GM12892 (cell line): ENCODE data around the gene LRRFIP1.
"Not testable (repeated sequence)": the region's sequence is repeated elsewhere in the genome, so short reads cannot be mapped to it uniquely, and the experiment has no call there.

Experiments used
- DNase-seq: peaks from one replicate; pipeline ENCODE4 v3.0.0; 2011; ENCODE audit not compliant: insufficient read length
- FAIRE-seq: peaks from 2 replicates; lab custom pipeline; 2011; peaks lifted over from hg19 to GRCh38; lab: Jason Lieb, UNC
- POLR2A ChIP-seq: IDR thresholded peaks from 2 replicates; pipeline ENCODE4 v1.6.1; 2011; ENCODE audit warnings: low read depth, low read length, control low read depth
- POLR2AphosphoS5 ChIP-seq: IDR thresholded peaks from 2 replicates; pipeline ENCODE4 v1.6.1; 2011; ENCODE audit warnings: low read depth, low read length, control low read depth
- TAF1 ChIP-seq: IDR thresholded peaks from 2 replicates; pipeline ENCODE4 v1.6.1; 2011; ENCODE audit warnings: low read depth, mild to moderate bottlenecking, control low read depth, low read length, borderline replicate concordance

The LRRFIP1 gene

GRCh38 chr2:237759176-237759575 lies 131.8 kb downstream of the LRRFIP1 start:
- FAIRE-seq (no peak), DNase-seq (no peak)
- TF ChIP-seq POLR2AphosphoS5 (no peak), POLR2A (no peak), TAF1 (no peak)

- FAIRE-seq: no peak
- TF ChIP-seq POLR2A: no peak
- TF ChIP-seq POLR2AphosphoS5: no peak
- TF ChIP-seq TAF1: no peak
- no peak for DNase-seq
Measured at GRCh38 chr2:237760506-237761502, 133.4 kb downstream of the LRRFIP1 start.

DNA sequence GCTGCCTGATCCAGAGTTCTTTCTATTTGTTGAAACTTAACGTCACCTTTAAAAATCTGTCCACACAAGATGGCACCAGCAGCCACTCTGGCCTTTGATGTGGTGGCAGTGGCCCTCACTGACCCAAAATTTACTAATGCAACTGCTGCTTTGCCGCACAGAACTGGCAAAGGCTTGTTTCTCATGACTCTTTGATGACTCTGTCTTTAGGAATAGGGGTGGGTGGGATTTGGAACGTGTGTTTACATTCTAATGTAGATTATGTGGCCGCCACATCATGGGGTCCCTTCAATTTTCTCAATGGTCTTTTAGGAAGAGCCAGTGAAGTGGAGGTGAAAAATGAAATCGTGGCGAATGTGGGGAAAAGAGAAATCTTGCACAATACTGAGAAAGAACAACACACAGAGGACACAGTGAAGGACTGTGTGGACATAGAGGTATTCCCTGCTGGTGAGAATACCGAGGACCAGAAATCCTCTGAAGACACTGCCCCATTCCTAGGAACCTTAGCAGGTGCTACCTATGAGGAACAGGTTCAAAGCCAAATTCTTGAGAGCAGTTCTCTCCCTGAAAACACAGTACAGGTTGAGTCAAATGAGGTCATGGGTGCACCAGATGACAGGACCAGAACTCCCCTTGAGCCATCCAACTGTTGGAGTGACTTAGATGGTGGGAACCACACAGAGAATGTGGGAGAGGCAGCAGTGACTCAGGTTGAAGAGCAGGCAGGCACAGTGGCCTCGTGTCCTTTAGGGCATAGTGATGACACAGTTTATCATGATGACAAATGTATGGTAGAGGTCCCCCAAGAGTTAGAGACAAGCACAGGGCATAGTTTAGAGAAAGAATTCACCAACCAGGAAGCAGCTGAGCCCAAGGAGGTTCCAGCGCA lies 135.2 kb downstream of the LRRFIP1 start:
- DNase-seq: not testable (repeated sequence)
- peak; percentile 67 for FAIRE-seq

DNA sequence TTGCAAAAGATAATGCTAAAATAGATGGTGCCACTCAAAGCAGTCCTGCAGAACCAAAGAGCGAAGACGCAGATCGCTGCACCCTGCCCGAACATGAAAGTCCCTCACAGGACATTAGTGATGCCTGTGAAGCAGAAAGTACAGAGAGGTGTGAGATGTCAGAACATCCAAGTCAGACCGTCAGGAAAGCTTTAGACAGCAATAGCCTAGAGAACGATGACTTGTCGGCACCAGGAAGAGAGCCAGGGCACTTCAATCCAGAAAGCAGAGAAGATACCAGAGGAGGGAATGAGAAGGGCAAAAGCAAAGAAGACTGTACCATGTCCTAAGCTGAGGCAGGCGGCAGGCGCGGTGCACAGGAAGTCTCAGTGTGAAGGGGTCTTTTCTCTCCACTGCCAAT lies 136.4 kb downstream of the LRRFIP1 start:
- FAIRE-seq (peak; percentile 30), DNase-seq (no peak)
- TF ChIP-seq POLR2AphosphoS5 (no peak), TAF1 (no peak), POLR2A (no peak)

GRCh38 chr2:237765122-237765521 lies 137.7 kb downstream of the LRRFIP1 start:
- FAIRE-seq, DNase-seq: not testable (repeated sequence)

DNA sequence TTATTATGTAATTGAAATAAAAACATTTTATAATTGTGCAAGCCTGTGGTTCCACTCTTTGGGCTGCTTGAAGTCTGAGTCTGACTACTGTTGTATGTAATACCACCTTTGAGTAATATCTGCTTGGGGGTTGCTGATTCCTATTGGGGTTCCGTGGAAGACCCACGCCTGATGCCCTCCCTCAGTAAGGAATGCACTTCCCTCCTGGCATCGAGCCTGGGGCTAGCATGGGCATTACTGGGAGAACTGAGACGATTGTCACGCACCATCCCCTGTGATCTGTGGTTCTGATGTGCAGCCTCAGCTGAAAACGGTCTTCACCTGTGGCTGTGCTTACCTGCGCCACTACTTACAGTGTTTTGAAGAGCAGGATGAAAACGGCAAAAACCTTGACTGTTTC lies 138.5 kb downstream of the LRRFIP1 start:
- no peak for FAIRE-seq

GRCh38 chr2:237766340-237766739 lies 139.0 kb downstream of the LRRFIP1 start:
- no peak for TF ChIP-seq POLR2AphosphoS5
- no peak for TF ChIP-seq POLR2A
- TF ChIP-seq TAF1: no peak
- FAIRE-seq: no peak
- DNase-seq: no peak

More for the DNA sequence above, 138.5 kb downstream of the LRRFIP1 start:
- DNase-seq: no peak
- TF ChIP-seq TAF1: no peak
- no peak for TF ChIP-seq POLR2A
- no peak for TF ChIP-seq POLR2AphosphoS5

DNA sequence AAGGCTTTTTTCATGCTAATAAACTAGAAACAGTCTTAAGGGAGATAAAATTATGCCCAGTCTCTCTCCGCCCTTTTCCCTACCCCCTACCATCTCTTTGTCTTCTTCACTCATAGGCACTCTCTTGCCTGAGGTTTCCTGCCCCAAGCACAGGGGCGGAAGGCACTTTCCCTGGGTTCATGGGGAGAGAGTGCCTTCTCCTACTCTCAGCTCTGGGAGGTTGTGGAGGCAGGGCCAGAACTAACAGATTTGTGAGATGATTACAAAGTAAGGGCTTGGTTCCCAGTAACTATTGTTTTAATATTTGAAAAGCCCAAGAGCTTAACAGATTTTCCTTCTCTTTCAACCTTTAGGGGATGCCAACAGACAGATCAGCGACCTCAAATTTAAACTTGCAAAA lies 145.1 kb downstream of the LRRFIP1 start:
- no peak for FAIRE-seq
- no peak for TF ChIP-seq POLR2A
- no peak for TF ChIP-seq TAF1
- TF ChIP-seq POLR2AphosphoS5: no peak
- DNase-seq: no peak

DNA sequence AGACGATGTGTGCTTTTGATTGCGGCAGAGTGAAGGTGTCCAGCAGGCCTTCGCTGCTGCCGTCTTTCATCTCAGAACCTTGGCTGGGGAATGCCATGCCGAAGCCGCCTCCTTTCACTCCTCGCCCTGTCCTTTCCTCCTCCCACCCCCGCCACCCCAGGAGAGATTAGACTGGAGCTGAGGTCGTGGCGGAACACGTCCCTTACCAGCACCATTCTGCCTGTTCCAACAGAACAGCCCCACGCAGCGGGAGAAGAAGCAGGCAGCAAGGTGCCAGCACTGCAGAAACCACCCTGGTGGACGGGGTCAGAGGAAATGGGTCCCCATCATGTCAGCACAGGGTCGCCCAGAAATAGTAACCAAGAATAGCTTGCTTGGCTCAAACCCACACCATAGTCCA lies 146.4 kb downstream of the LRRFIP1 start:
- FAIRE-seq (no peak), DNase-seq (no peak)
- no peak for TF ChIP-seq POLR2AphosphoS5
- no peak for TF ChIP-seq POLR2A
- TF ChIP-seq TAF1: no peak

GRCh38 chr2:237774811-237775553 lies 147.6 kb downstream of the LRRFIP1 start:
- DNase-seq (peak; percentile 46), FAIRE-seq (peak; percentile 87)
- TF ChIP-seq POLR2A (no peak), POLR2AphosphoS5 (no peak), TAF1 (no peak)

DNA sequence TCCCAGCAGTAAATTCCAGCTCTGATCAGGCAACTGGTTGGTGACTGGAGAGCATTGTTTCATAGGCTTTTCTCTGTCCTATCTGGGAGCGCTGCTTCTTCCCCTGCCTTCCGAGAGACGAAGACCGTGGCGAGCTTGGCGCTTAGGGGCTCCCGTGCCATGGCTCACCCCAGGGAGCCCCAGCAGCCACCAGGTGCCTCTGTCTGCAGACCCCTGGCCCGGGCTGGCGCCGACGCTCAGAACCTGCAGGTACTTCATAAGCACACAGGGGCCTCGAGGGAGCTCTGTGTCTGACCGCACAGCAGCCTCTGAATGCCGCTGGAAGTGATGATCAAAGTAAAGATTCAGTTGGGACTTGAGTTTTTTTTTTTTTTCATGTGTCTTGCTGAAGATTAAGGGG lies 152.1 kb downstream of the LRRFIP1 start:
- FAIRE-seq: no peak
- DNase-seq: no peak
- TF ChIP-seq TAF1 (no peak), POLR2A (no peak)
